Fibroblast of skin of scalp (primary cell): ENCODE measurements around the gene OR2T3.
"Not testable (repeated sequence)": the region's sequence is repeated elsewhere in the genome, so short reads cannot be mapped to it uniquely, and the experiment has no call there.

ENCODE experiments used
- DNase-seq: peaks from one replicate; pipeline ENCODE4 v3.0.0-alpha.2; 2013

OR2T3 gene

GRCh38 chr1:248472111-248472510, 1.0 kb upstream of the OR2T3 start:
- not testable (repeated sequence) for DNase-seq

GRCh38 chr1:248475660-248476059, 2.5 kb downstream of the OR2T3 start:
- not testable (repeated sequence) for DNase-seq

- DNase-seq: not testable (repeated sequence)
These were observed 8.8 kb downstream of the OR2T3 start for GRCh38 chr1:248481686-248482579.

GRCh38 chr1:248488289-248488688, 15.1 kb downstream of the OR2T3 start, which contains the start of gene OR2T5:
OR2T5 (plus strand) TSS chr1:248488589; CDS start chr1:248488589, 0 bp downstream.
- not testable (repeated sequence) for DNase-seq

GRCh38 chr1:248496661-248497060, 23.5 kb downstream of the OR2T3 start:
- not testable (repeated sequence) for DNase-seq

GRCh38 chr1:248500305-248501035, 27.3 kb downstream of the OR2T3 start:
- not testable (repeated sequence) for DNase-seq

GRCh38 chr1:248507773-248508172, 34.6 kb downstream of the OR2T3 start, which contains the start of gene OR2G6:
OR2G6 (plus strand) TSS chr1:248508073; CDS start chr1:248521647, 13,574 bp downstream.
- not testable (repeated sequence) for DNase-seq

- DNase-seq: not testable (repeated sequence)
These were observed 37.1 kb downstream of the OR2T3 start for GRCh38 chr1:248510217-248510616.

GRCh38 chr1:248521856-248522255, 48.7 kb downstream of the OR2T3 start:
- no peak for DNase-seq
